ENCODE data around the gene NCAM2.

Gene NCAM2

GRCh38 chr21:21238629-21239400, 240.6 kb downstream of the NCAM2 start:
- Histone ChIP-seq H3K36me3 (no peaks in the 10 kb centered on the region), H3K4me3 (no peak overlapping the region), H3K9me3 (no peaks in the 10 kb centered on the region), H3K4me1 (no peaks in the 10 kb centered on the region), H3K27me3 (no peaks in the 10 kb centered on the region), H3K27ac (no peak overlapping the region)
- intact Hi-C loops (cut with DNase I; ENCODE audit: low total_unique reads): no loop called here
- TF ChIP-seq CTCF (IDR thresholded peaks at IDR 0.05): no peak
- no peak for DNase-seq

DNA sequence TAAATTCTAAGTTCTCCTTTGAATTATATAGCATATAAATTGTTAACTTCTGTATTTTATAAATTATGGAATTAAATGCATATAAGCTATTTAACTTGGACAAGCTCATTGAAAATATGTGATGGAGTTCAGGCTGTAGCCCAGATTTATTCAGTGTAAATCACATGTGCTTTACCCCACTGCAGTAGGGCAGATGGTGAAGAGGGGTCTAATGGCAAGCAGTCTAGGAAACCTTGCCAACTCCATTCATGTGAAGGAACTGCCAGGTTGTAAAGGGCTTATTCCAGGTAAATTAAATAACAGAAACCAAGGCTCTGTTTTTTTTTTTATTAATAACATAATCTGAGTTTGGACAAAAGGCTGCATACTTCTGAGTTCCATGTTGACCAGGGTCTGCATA, 243.2 kb downstream of the NCAM2 start:
- intact Hi-C loops (cut with DNase I; ENCODE audit: low total_unique reads): no loop called here
- H3K9me3 ChIP-seq: no peaks in the 10 kb centered on the region
- no peak overlapping the region for H3K27ac ChIP-seq
- no peak for TF ChIP-seq CTCF (IDR thresholded peaks at IDR 0.05)
- no peak for DNase-seq
- H3K4me1 ChIP-seq: no peaks in the 10 kb centered on the region
- no peak overlapping the region for H3K4me3 ChIP-seq
- H3K27me3 ChIP-seq: no peaks in the 10 kb centered on the region
- no peaks in the 10 kb centered on the region for H3K36me3 ChIP-seq

- Histone ChIP-seq H3K36me3 (no peaks in the 10 kb centered on the region), H3K4me1 (no peaks in the 10 kb centered on the region), H3K27ac (no peak overlapping the region), H3K27me3 (no peaks in the 10 kb centered on the region), H3K9me3 (no peaks in the 10 kb centered on the region), H3K4me3 (no peak overlapping the region)
- intact Hi-C loops (cut with DNase I; ENCODE audit: low total_unique reads): no loop called here
- no peak for TF ChIP-seq CTCF (IDR thresholded peaks at IDR 0.05)
- DNase-seq: no peak
These were observed 247.8 kb downstream of the NCAM2 start for GRCh38 chr21:21246007-21246406.

DNA sequence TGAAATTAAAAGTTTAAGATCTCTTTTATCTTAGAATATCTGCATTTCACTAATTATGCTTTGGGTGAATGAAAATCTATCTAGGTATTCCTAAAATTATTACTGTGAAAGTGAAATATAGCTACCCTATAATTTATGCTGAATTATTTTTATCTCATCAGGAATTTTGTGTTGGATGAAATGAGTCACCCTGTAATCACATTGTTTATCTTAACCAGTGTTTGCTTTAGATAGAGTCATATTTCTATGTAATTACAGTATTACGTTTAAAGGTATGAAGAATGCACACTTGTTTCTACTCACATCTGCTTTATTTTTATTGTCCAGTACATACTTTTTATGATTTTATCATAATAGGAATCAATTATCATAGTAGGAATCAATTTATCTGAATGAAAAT, 249.2 kb downstream of the NCAM2 start:
- Histone ChIP-seq H3K4me3 (no peak overlapping the region), H3K36me3 (no peaks in the 10 kb centered on the region), H3K27ac (no peak overlapping the region), H3K27me3 (no peaks in the 10 kb centered on the region), H3K4me1 (no peaks in the 10 kb centered on the region), H3K9me3 (no peaks in the 10 kb centered on the region)
- DNase-seq: no peak
- intact Hi-C loops (cut with DNase I; ENCODE audit: low total_unique reads): no loop called here
- no peak for TF ChIP-seq CTCF (IDR thresholded peaks at IDR 0.05)

GRCh38 chr21:21262048-21262447, 263.8 kb downstream of the NCAM2 start:
- H3K4me3 ChIP-seq: no peak overlapping the region
- no peaks in the 10 kb centered on the region for H3K9me3 ChIP-seq
- no peaks in the 10 kb centered on the region for H3K36me3 ChIP-seq
- H3K27ac ChIP-seq: no peak overlapping the region
- no peak for DNase-seq
- no peaks in the 10 kb centered on the region for H3K4me1 ChIP-seq
- intact Hi-C loops (cut with DNase I; ENCODE audit: low total_unique reads): no loop called here
- no peak for TF ChIP-seq CTCF (IDR thresholded peaks at IDR 0.05)
- no peaks in the 10 kb centered on the region for H3K27me3 ChIP-seq

DNA sequence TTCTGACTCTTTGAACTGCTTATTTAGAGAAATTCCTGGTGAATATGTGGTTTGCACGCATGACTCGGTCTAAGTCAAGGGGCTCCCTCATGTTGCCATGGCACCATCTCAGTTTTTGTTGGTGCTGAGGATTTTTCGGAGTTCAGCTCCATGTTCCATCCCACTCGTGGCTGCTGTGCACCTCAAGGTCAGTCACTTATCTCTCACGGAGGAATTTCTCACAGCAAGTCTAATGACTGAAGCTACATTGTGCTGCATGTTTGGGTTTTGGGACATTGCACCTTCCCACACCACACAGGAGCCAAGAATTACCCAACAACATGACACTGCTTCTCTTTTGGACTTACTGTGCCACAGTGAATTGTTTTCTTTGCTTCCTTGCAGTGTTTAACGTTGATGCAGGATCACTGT, 269.9 kb downstream of the NCAM2 start:
- Histone ChIP-seq H3K9me3 (no peaks in the 10 kb centered on the region), H3K27me3 (no peaks in the 10 kb centered on the region), H3K4me3 (no peak overlapping the region), H3K36me3 (no peaks in the 10 kb centered on the region), H3K4me1 (no peaks in the 10 kb centered on the region), H3K27ac (no peak overlapping the region)
- no peak for TF ChIP-seq CTCF (IDR thresholded peaks at IDR 0.05)
- DNase-seq: no peak
- intact Hi-C loops (cut with DNase I; ENCODE audit: low total_unique reads): no loop called here

All from tibial artery (tissue), 4 donors.